ENCODE results near the gene SEMA3F.

Gene SEMA3F

DNA sequence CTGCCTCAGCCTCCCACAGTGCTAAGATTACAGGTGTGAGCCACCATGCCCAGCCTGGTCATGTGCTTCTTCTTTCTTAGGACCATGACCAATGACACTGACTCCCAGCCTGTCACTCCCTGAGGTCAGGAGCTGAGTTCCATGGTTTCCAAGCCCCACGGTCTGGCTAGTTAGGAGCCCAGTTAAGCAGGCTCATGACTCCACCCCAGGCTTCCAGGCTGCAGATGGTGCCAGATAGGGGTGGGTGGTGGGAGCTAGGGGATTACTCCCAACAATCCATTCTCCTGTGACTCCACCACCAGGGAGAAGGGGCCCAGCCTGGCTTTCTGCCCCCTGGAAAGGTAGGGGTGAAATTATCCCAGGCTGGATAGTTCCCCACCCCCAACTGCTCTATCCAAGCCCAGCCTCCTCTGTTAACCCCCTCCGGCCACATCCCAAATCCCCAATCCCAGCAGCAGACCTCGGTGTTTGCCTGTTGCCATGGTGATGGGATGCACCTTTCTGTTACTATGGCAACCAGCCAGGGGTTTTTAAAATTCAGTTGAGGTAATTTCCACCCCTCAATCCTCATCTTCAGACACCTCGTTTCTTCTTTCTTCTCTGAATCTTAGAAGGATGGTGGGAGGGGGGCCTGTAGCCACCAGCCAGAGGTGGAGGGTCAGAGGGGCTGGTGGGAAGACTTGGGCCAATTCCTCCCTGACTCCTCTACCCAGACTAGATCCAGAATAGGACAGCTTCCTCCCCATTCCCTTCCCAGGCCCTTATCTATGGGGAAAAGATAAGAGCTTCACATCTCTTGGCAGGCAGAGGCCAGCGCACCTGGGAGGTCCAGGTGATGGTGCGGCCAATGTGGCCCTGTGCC lies 22.5 kb upstream of the SEMA3F start:
- H3K27me3 ChIP-seq (ENCODE audit: control insufficient read depth in 1 of 2, insufficient read depth in 2 of 2, low read length in 2 of 2) = no peaks in the 10 kb centered on the region
- no peak overlapping the region for H3K27ac ChIP-seq (ENCODE audit: low read depth, low read length)
- H3K4me3 ChIP-seq (ENCODE audit: low read depth in 1 of 2, low read length in 2 of 2) = no peak overlapping the region
- no peak overlapping the region for H3K9ac ChIP-seq (ENCODE audit: low read depth in 1 of 2, low read length in 2 of 2)
- no peaks in the 10 kb centered on the region for H3K36me3 ChIP-seq (ENCODE audit: control insufficient read depth in 1 of 2, insufficient read depth in 2 of 2, low read length in 2 of 2)
- H3K9me3 ChIP-seq (ENCODE audit: control insufficient read depth in 1 of 2, low read length in 2 of 2) = no peaks in the 10 kb centered on the region
- no peaks in the 10 kb centered on the region for H3K4me1 ChIP-seq (ENCODE audit: control insufficient read depth in 1 of 2, insufficient read depth in 2 of 2, low read length in 2 of 2)

GRCh38 chr3:50133283-50133615 lies 21.9 kb upstream of the SEMA3F start:
- no peaks in the 10 kb centered on the region for H3K9me3 ChIP-seq (ENCODE audit: control insufficient read depth in 1 of 2, low read length in 2 of 2)
- H3K27ac ChIP-seq (ENCODE audit: low read depth, low read length) = no peak overlapping the region
- H3K9ac ChIP-seq (ENCODE audit: low read depth in 1 of 2, low read length in 2 of 2) = no peak overlapping the region
- no peaks in the 10 kb centered on the region for H3K36me3 ChIP-seq (ENCODE audit: control insufficient read depth in 1 of 2, insufficient read depth in 2 of 2, low read length in 2 of 2)
- H3K4me3 ChIP-seq (ENCODE audit: low read depth in 1 of 2, low read length in 2 of 2) = no peak overlapping the region
- H3K27me3 ChIP-seq (ENCODE audit: control insufficient read depth in 1 of 2, insufficient read depth in 2 of 2, low read length in 2 of 2) = no peaks in the 10 kb centered on the region
- peaks cover 1 to 2% of the 10 kb centered on the region in 2 donors for H3K4me1 ChIP-seq (ENCODE audit: control insufficient read depth in 1 of 2, insufficient read depth in 2 of 2, low read length in 2 of 2)

DNA sequence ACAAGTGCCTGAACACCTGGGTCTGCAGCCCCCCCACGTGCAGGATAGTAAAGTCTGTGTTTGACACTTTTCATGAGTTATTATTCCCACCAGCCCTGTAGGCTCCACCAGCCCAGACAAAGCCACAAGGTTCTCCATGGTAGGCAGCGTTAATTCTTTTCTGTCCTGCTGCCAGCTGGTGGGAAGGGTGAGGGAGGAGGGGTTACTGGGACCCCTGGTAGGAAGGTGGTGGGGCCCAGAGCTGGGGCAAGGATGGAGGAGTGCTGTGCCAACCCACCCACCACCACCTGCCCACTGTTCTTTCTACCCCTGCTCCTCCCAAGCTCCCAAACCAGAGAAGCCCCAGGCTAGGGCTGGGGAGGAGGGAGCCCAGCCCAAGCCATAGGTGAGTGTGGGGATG lies 20.8 kb upstream of the SEMA3F start:
- no peaks in the 10 kb centered on the region for H3K27me3 ChIP-seq (ENCODE audit: control insufficient read depth in 1 of 2, insufficient read depth in 2 of 2, low read length in 2 of 2)
- H3K4me3 ChIP-seq (ENCODE audit: low read depth in 1 of 2, low read length in 2 of 2) = no peak overlapping the region
- no peak overlapping the region for H3K9ac ChIP-seq (ENCODE audit: low read depth in 1 of 2, low read length in 2 of 2)
- no peaks in the 10 kb centered on the region for H3K36me3 ChIP-seq (ENCODE audit: control insufficient read depth in 1 of 2, insufficient read depth in 2 of 2, low read length in 2 of 2)
- H3K27ac ChIP-seq (ENCODE audit: low read depth, low read length) = no peak overlapping the region
- no peaks in the 10 kb centered on the region for H3K9me3 ChIP-seq (ENCODE audit: control insufficient read depth in 1 of 2, low read length in 2 of 2)
- peaks cover 10 to 12% of the 10 kb centered on the region in 2 donors for H3K4me1 ChIP-seq (ENCODE audit: control insufficient read depth in 1 of 2, insufficient read depth in 2 of 2, low read length in 2 of 2)

GRCh38 chr3:50135964-50136363 lies 19.2 kb upstream of the SEMA3F start:
- Histone ChIP-seq H3K4me3 (ENCODE audit: low read depth in 1 of 2, low read length in 2 of 2) (no peak overlapping the region), H3K9ac (ENCODE audit: low read depth in 1 of 2, low read length in 2 of 2) (no peak overlapping the region)

GRCh38 chr3:50136714-50137405 lies 18.3 kb upstream of the SEMA3F start:
- Histone ChIP-seq H3K4me3 (ENCODE audit: low read depth in 1 of 2, low read length in 2 of 2) (no peak overlapping the region), H3K9ac (ENCODE audit: low read depth in 1 of 2, low read length in 2 of 2) (no peak overlapping the region), H3K27ac (ENCODE audit: low read depth, low read length) (no peak overlapping the region), H3K4me1 (ENCODE audit: control insufficient read depth in 1 of 2, insufficient read depth in 2 of 2, low read length in 2 of 2) (peaks cover 13 to 14% of the 10 kb centered on the region in 2 donors), H3K9me3 (ENCODE audit: control insufficient read depth in 1 of 2, low read length in 2 of 2) (no peaks in the 10 kb centered on the region), H3K27me3 (ENCODE audit: control insufficient read depth in 1 of 2, insufficient read depth in 2 of 2, low read length in 2 of 2) (no peaks in the 10 kb centered on the region), H3K36me3 (ENCODE audit: control insufficient read depth in 1 of 2, insufficient read depth in 2 of 2, low read length in 2 of 2) (no peaks in the 10 kb centered on the region)

More at GRCh38 chr3:50135964-50136363, 19.2 kb upstream of the SEMA3F start:
- Histone ChIP-seq H3K4me1 (ENCODE audit: control insufficient read depth in 1 of 2, insufficient read depth in 2 of 2, low read length in 2 of 2) (peaks cover 13 to 14% of the 10 kb centered on the region in 2 donors), H3K27ac (ENCODE audit: low read depth, low read length) (no peak overlapping the region), H3K36me3 (ENCODE audit: control insufficient read depth in 1 of 2, insufficient read depth in 2 of 2, low read length in 2 of 2) (no peaks in the 10 kb centered on the region), H3K9me3 (ENCODE audit: control insufficient read depth in 1 of 2, low read length in 2 of 2) (no peaks in the 10 kb centered on the region), H3K27me3 (ENCODE audit: control insufficient read depth in 1 of 2, insufficient read depth in 2 of 2, low read length in 2 of 2) (no peaks in the 10 kb centered on the region)

DNA sequence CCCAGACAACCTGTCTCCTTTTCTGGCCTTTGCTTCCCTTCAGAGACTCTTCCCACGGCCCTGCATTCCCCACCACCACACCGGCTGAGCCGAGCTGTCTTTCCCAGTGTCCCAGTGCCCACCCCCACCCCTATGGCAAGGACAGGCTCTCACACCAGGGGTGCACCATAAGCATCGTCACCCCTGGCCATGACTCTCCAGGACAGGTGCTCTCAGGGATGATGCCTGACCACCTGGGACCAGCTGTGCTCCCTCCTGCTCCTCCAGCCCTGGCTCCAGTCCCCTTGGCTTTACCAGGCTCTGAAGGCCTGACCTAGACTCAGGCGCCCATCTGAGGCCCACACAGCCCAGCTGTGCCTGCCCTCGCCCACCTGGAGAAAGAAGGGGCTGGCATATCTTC lies 17.6 kb upstream of the SEMA3F start:
- no peak overlapping the region for H3K9ac ChIP-seq (ENCODE audit: low read depth in 1 of 2, low read length in 2 of 2)
- H3K27me3 ChIP-seq (ENCODE audit: control insufficient read depth in 1 of 2, insufficient read depth in 2 of 2, low read length in 2 of 2) = no peaks in the 10 kb centered on the region
- H3K4me1 ChIP-seq (ENCODE audit: control insufficient read depth in 1 of 2, insufficient read depth in 2 of 2, low read length in 2 of 2) = peaks cover 13 to 14% of the 10 kb centered on the region in 2 donors
- no peak overlapping the region for H3K4me3 ChIP-seq (ENCODE audit: low read depth in 1 of 2, low read length in 2 of 2)
- no peaks in the 10 kb centered on the region for H3K36me3 ChIP-seq (ENCODE audit: control insufficient read depth in 1 of 2, insufficient read depth in 2 of 2, low read length in 2 of 2)
- no peak overlapping the region for H3K27ac ChIP-seq (ENCODE audit: low read depth, low read length)
- H3K9me3 ChIP-seq (ENCODE audit: control insufficient read depth in 1 of 2, low read length in 2 of 2) = no peaks in the 10 kb centered on the region

- Histone ChIP-seq H3K27ac (ENCODE audit: low read depth, low read length) (no peak overlapping the region), H3K4me1 (ENCODE audit: control insufficient read depth in 1 of 2, insufficient read depth in 2 of 2, low read length in 2 of 2) (peaks cover 13 to 14% of the 10 kb centered on the region in 2 donors), H3K9ac (ENCODE audit: low read depth in 1 of 2, low read length in 2 of 2) (no peak overlapping the region), H3K36me3 (ENCODE audit: control insufficient read depth in 1 of 2, insufficient read depth in 2 of 2, low read length in 2 of 2) (no peaks in the 10 kb centered on the region), H3K27me3 (ENCODE audit: control insufficient read depth in 1 of 2, insufficient read depth in 2 of 2, low read length in 2 of 2) (no peaks in the 10 kb centered on the region), H3K4me3 (ENCODE audit: low read depth in 1 of 2, low read length in 2 of 2) (no peak overlapping the region), H3K9me3 (ENCODE audit: control insufficient read depth in 1 of 2, low read length in 2 of 2) (no peaks in the 10 kb centered on the region)
Observed at GRCh38 chr3:50138266-50139200, 16.6 kb upstream of the SEMA3F start.

DNA sequence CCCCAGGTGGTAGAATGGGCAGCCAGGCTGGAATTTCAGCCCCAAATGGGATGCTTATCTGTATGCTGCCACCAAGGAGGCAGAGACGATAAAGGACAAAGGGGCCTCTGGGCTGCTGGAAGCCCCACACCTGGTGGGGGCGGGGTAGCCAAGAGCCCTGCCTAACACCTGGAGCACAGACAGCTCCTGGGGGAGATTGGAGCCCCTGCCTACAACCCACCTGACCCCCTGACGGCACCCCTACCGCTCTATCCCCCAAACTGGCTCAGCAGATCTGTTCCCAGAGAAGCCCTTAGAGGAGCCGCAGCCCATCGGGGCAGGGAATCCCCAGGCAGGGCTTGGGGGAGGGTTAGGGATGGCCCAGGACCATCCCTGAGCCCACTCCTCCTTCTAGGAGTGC lies 15.8 kb upstream of the SEMA3F start:
- no peak overlapping the region for H3K9ac ChIP-seq (ENCODE audit: low read depth in 1 of 2, low read length in 2 of 2)
- H3K27ac ChIP-seq (ENCODE audit: low read depth, low read length) = no peak overlapping the region
- no peak overlapping the region for H3K4me3 ChIP-seq (ENCODE audit: low read depth in 1 of 2, low read length in 2 of 2)
- no peaks in the 10 kb centered on the region for H3K36me3 ChIP-seq (ENCODE audit: control insufficient read depth in 1 of 2, insufficient read depth in 2 of 2, low read length in 2 of 2)
- H3K4me1 ChIP-seq (ENCODE audit: control insufficient read depth in 1 of 2, insufficient read depth in 2 of 2, low read length in 2 of 2) = peaks cover 13 to 14% of the 10 kb centered on the region in 2 donors
- H3K9me3 ChIP-seq (ENCODE audit: control insufficient read depth in 1 of 2, low read length in 2 of 2) = no peaks in the 10 kb centered on the region
- no peaks in the 10 kb centered on the region for H3K27me3 ChIP-seq (ENCODE audit: control insufficient read depth in 1 of 2, insufficient read depth in 2 of 2, low read length in 2 of 2)

DNA sequence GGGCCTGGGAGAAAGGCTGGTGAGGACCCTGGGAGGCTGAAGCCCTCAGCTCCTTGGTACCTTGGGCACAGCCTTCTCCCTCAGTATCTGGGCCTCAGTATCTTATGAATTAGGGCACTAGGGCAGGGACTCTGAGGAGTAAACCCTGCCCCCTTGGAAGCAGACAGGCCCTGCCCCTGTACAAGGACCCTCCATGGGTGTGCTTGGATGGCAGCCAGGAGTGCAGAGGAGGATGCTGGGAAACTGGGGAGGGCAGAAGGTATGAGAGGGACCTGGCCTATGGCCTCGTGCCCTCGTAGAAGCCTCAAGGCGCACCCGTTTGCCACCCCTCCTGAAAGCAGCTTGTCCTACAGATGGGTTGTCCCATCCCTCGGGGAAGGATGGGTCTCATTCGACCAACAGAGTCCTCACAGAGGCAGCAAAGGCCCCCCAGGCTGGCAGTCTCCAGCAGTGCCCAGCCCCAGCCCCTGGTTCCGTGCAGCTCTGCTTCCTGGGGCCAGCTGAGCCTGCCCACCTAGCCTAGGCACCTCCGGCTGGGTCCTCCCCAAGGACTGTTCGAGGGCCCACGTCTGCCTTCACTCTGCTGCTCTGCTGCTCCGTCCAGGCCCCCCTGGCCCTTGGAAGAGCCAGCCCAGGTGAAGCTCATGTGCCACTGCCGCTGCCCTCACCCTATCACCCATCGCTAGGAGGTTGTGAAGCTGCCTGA lies 15.3 kb upstream of the SEMA3F start:
- Histone ChIP-seq H3K4me1 (ENCODE audit: control insufficient read depth in 1 of 2, insufficient read depth in 2 of 2, low read length in 2 of 2) (peaks cover 13 to 14% of the 10 kb centered on the region in 2 donors), H3K36me3 (ENCODE audit: control insufficient read depth in 1 of 2, insufficient read depth in 2 of 2, low read length in 2 of 2) (no peaks in the 10 kb centered on the region), H3K27ac (ENCODE audit: low read depth, low read length) (no peak overlapping the region), H3K4me3 (ENCODE audit: low read depth in 1 of 2, low read length in 2 of 2) (no peak overlapping the region), H3K9me3 (ENCODE audit: control insufficient read depth in 1 of 2, low read length in 2 of 2) (no peaks in the 10 kb centered on the region), H3K27me3 (ENCODE audit: control insufficient read depth in 1 of 2, insufficient read depth in 2 of 2, low read length in 2 of 2) (no peaks in the 10 kb centered on the region), H3K9ac (ENCODE audit: low read depth in 1 of 2, low read length in 2 of 2) (no peak overlapping the region)
